ENCODE measurements around the gene RAB8A. TPM values are rescaled to one million over a fixed set of nuclear protein-coding genes. Genes with fewer than 3 reads are reported as not detected.

Gene RAB8A
- total RNA-seq, 1 donor from 2014 or later: 247 TPM

- no peak for DNase-seq
- H3K9me3 Mint-ChIP-seq: peaks cover 11% of the 10 kb centered on the region
- intact Hi-C loops (cut with micrococcal nuclease): no loop called here
- H3K27me3 Mint-ChIP-seq: no peaks in the 10 kb centered on the region
- H3K4me3 Mint-ChIP-seq: no peak overlapping the region
- H3K27ac Mint-ChIP-seq: no peak overlapping the region
- H3K4me1 Mint-ChIP-seq: peaks cover 3% of the 10 kb centered on the region
- peaks cover 73% of the 10 kb centered on the region for H3K36me3 Mint-ChIP-seq (ENCODE audit: low read depth)
These were observed 20.0 kb downstream of the RAB8A start for GRCh38 chr19:16131648-16132047.

GRCh38 chr19:16133818-16134217 lies 22.1 kb downstream of the RAB8A start:
- H3K27me3 Mint-ChIP-seq: no peaks in the 10 kb centered on the region
- peaks cover 59% of the 10 kb centered on the region for H3K36me3 Mint-ChIP-seq (ENCODE audit: low read depth)
- H3K27ac Mint-ChIP-seq: no peak overlapping the region
- no peak overlapping the region for H3K4me3 Mint-ChIP-seq
- intact Hi-C loops (cut with micrococcal nuclease): no loop called here
- H3K9me3 Mint-ChIP-seq: peaks cover 11% of the 10 kb centered on the region
- DNase-seq: no peak
- H3K4me1 Mint-ChIP-seq: peaks cover 3% of the 10 kb centered on the region

GRCh38 chr19:16134510-16134909 lies 22.8 kb downstream of the RAB8A start:
- Mint-ChIP-seq H3K27me3 (no peaks in the 10 kb centered on the region), H3K4me3 (no peak overlapping the region), H3K27ac (no peak overlapping the region), H3K4me1 (peaks cover 3% of the 10 kb centered on the region), H3K36me3 (ENCODE audit: low read depth) (peaks cover 53% of the 10 kb centered on the region), H3K9me3 (peaks cover 11% of the 10 kb centered on the region)
- intact Hi-C loops (cut with micrococcal nuclease): no loop called here
- DNase-seq: no peak

DNA sequence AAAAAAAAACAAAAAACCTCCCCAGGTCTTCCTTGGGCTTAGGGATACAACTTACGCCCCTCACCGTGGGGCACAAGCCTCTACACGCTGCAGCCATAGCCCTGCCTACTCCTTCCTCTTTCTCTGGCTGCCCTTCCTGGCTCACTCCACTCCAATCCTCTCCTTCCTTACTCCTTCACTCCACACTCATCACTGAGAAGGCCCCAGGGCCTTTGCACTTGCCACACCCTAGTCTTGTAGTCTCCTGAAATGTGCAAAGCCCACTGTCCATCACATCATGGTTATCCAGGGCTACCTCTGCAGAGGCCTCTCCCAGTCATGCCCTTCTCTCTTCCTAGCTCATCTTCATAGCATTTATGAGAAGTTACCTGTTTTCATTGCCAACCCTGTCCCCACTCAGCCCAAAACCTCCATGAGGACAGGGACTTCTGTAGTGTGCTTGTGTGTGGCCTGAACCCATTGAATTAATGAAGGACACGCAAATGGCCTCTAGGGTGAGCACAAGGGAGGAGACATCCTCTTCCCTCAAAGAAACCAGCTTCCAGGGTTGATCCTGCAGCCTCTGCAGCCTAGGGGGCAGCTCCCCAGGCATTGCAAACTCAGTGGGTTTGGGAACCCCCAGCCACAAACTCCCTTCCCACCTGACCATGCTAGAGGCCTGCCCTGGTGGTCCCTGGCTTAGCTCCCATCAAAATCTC lies 23.9 kb downstream of the RAB8A start:
- Mint-ChIP-seq H3K9me3 (peaks cover 11% of the 10 kb centered on the region), H3K27me3 (no peaks in the 10 kb centered on the region), H3K36me3 (ENCODE audit: low read depth) (peaks cover 44% of the 10 kb centered on the region), H3K27ac (no peak overlapping the region), H3K4me3 (no peak overlapping the region), H3K4me1 (peaks cover 7% of the 10 kb centered on the region)
- intact Hi-C loops (cut with micrococcal nuclease): no loop called here
- no peak for DNase-seq

DNA sequence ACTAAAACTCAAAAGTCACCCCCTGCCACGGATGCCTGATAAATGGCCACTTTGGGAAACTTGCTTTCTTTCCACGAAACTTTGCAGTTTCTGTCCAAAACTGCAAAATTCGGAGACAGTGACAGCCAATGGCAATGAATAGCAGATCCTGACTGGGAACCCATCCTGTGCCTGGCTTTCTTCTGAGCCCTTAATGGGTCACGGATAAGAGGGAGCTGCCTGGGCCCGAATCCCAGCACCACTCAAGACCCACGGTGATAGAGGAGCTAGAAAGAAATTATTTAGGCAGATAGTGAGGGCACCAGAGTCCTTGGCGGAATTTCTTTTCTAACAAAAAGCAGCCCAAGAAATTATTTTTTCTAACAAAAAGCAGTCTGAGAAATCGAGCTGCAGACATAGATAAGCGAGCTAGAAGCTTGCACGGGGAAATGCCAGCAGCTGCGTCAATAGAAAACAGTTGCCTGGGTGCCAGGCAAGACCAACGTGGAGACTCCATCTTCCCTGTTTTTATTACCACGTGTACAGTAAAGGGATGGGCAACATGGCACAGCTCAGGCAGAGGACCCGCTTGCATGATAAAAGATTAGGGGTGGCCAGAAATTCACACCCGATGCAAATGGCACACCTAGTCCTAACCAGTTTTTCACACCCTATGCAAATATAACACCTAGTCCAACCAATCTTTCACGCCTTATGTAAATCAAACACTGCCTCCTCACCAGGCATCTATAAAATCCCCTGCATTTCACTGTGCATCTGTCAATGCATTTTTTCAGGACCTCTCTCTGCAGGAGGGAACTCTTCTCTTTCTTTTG lies 24.7 kb downstream of the RAB8A start:
- Mint-ChIP-seq H3K4me1 (peaks cover 11% of the 10 kb centered on the region), H3K9me3 (peaks cover 6% of the 10 kb centered on the region), H3K36me3 (ENCODE audit: low read depth) (peaks cover 36% of the 10 kb centered on the region), H3K4me3 (no peak overlapping the region), H3K27me3 (no peaks in the 10 kb centered on the region), H3K27ac (no peak overlapping the region)
- intact Hi-C loops (cut with micrococcal nuclease): no loop called here
- no peak for DNase-seq

GRCh38 chr19:16139752-16140151 lies 28.1 kb downstream of the RAB8A start:
- Mint-ChIP-seq H3K27ac (no peak overlapping the region), H3K27me3 (no peaks in the 10 kb centered on the region), H3K36me3 (ENCODE audit: low read depth) (peaks cover 4% of the 10 kb centered on the region), H3K4me1 (peaks cover 30% of the 10 kb centered on the region), H3K9me3 (no peaks in the 10 kb centered on the region), H3K4me3 (no peak overlapping the region)
- intact Hi-C loops (cut with micrococcal nuclease): no loop called here
- DNase-seq: no peak

DNA sequence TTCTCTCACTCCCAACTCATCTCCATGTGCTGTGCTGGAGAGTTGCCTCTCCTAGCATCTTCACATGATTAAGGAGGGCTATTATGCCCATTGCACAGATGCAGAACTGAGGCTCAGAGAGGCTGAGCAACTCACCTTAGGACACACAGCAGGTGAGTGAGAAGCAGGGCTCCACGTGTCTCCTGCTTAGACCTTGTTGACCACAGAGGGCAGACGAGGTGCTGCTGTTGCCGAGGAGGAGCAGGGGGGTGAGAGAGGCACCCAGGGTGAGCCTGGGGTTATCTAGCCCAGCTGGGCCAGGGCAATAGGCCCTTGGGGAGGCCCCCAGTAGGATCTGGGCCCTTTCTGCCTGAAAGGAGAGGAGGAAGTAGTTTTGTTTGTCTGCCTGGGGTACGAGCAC lies 29.4 kb downstream of the RAB8A start:
- H3K27me3 Mint-ChIP-seq: no peaks in the 10 kb centered on the region
- peak overlapping the region; percentile 51 for H3K27ac Mint-ChIP-seq
- DNase-seq: no peak
- intact Hi-C loops (cut with micrococcal nuclease): no loop called here
- H3K4me1 Mint-ChIP-seq: peaks cover 38% of the 10 kb centered on the region
- H3K9me3 Mint-ChIP-seq: no peaks in the 10 kb centered on the region
- peaks cover 6% of the 10 kb centered on the region for H3K36me3 Mint-ChIP-seq (ENCODE audit: low read depth)
- H3K4me3 Mint-ChIP-seq: no peak overlapping the region

DNA sequence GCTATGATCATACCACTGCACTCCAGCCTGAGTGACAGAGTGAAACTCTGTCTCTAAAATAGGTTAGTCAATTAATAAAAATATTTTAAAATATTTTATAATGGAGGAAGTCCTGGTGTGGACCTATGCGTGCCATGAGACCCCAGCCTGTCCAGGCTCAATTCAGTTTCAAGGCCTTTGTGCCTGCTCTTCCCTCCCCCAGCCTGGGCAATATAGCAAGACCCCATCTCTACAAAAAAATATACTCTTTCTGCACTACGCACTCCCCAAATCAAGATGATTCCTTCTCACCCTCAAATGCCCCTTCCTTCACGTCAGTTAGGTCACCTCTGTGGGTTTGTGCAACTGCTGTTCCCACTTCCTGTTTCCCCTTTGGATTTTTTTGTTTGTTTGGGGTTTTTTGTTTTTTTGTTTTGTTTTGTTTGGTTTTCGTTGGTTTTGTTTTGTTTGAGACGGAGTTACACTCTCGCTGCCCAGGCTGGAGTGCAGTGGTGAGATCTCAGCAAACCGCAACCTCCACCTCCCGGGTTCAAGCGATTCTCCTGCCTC lies 30.4 kb downstream of the RAB8A start:
- DNase-seq: no peak
- Mint-ChIP-seq H3K9me3 (no peaks in the 10 kb centered on the region), H3K36me3 (ENCODE audit: low read depth) (peaks cover 11% of the 10 kb centered on the region), H3K4me1 (peaks cover 44% of the 10 kb centered on the region), H3K27me3 (no peaks in the 10 kb centered on the region), H3K4me3 (peak overlapping the region; percentile 21), H3K27ac (peak overlapping the region; percentile 65)
- intact Hi-C loops (cut with micrococcal nuclease): loop anchor here (2.0 kb wide), 2 partner anchors 19 to 23 kb away; no protein-coding TSS in a partner anchor

- Mint-ChIP-seq H3K4me1 (peaks cover 45% of the 10 kb centered on the region), H3K36me3 (ENCODE audit: low read depth) (peaks cover 15% of the 10 kb centered on the region), H3K27me3 (no peaks in the 10 kb centered on the region), H3K9me3 (no peaks in the 10 kb centered on the region), H3K4me3 (peak within 1 kb of the TSS; percentile 96), H3K27ac (peak within 1 kb of the TSS; percentile 98)
- intact Hi-C loops (cut with micrococcal nuclease): loop anchor here (1.0 to 2.0 kb wide), 3 partner anchors 17 to 39 kb away; no protein-coding TSS in a partner anchor
- peak; percentile 95 for DNase-seq
These were observed 31.9 kb downstream of the RAB8A start, which contains the start of gene HSH2D for GRCh38 chr19:16143399-16144215. TSS of gene HSH2D (plus strand) at chr19:16143685. CDS start at chr19:16148751, 5,066 bp downstream.

DNA sequence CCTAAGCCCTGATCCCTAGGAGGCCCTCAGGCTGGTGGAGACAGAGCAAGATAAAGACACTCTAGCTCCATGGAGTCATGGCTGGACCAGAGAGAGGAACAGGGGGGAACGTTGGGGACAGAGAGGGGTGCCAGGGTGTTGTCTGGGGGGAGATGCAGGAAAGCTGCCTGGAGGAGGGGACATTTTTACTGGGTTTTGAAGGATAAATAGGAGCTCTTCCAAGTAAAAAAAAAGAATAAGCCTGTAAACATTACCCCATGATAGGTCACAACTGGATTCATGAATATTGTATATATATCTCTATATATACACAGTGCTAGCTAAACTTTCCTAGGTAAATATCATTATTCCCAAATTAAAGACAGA lies 32.5 kb downstream of the RAB8A start:
- intact Hi-C loops (cut with micrococcal nuclease): no loop called here
- Mint-ChIP-seq H3K9me3 (no peaks in the 10 kb centered on the region), H3K4me1 (peaks cover 50% of the 10 kb centered on the region)

GRCh38 chr19:16146112-16146511 lies 34.4 kb downstream of the RAB8A start:
- intact Hi-C loops (cut with micrococcal nuclease): no loop called here
- peaks cover 25% of the 10 kb centered on the region for H3K36me3 Mint-ChIP-seq (ENCODE audit: low read depth)
- H3K4me1 Mint-ChIP-seq: peaks cover 46% of the 10 kb centered on the region
- peak overlapping the region; percentile 66 for H3K27ac Mint-ChIP-seq
- DNase-seq: no peak
- no peaks in the 10 kb centered on the region for H3K27me3 Mint-ChIP-seq
- H3K4me3 Mint-ChIP-seq: peak overlapping the region; percentile 96
- H3K9me3 Mint-ChIP-seq: no peaks in the 10 kb centered on the region

More for the DNA sequence above, 32.5 kb downstream of the RAB8A start:
- Mint-ChIP-seq H3K27ac (peak overlapping the region; percentile 98), H3K4me3 (peak overlapping the region; percentile 96), H3K27me3 (no peaks in the 10 kb centered on the region), H3K36me3 (ENCODE audit: low read depth) (peaks cover 19% of the 10 kb centered on the region)
- DNase-seq: no peak

- peaks cover 43% of the 10 kb centered on the region for H3K36me3 Mint-ChIP-seq (ENCODE audit: low read depth)
- H3K9me3 Mint-ChIP-seq: no peaks in the 10 kb centered on the region
- H3K4me1 Mint-ChIP-seq: peaks cover 34% of the 10 kb centered on the region
- H3K27ac Mint-ChIP-seq: peak overlapping the region; percentile 65
- H3K4me3 Mint-ChIP-seq: no peak overlapping the region
- intact Hi-C loops (cut with micrococcal nuclease): no loop called here
- H3K27me3 Mint-ChIP-seq: no peaks in the 10 kb centered on the region
- DNase-seq: no peak
These were observed 36.9 kb downstream of the RAB8A start for GRCh38 chr19:16148443-16149229.
